Measurements from ENCODE around the gene XKR7.

- TF ChIP-seq CTCF (IDR thresholded peaks at IDR 0.05) (no peak), EZH2 (IDR thresholded peaks at IDR 0.05; ENCODE audit: borderline replicate concordance, insufficient read depth, low read depth, low read length, poor library complexity, severe bottlenecking) (no peak)
Observed at GRCh38 chr20:32033316-32033715, 65.4 kb downstream of the XKR7 start.

All from B cell (primary cell).